Neural crest cell (in vitro differentiated cells): ENCODE results near the gene FCN1. TPM values are rescaled to one million over a fixed set of nuclear protein-coding genes. Genes with fewer than 3 reads are reported as not detected.

Experiments used
- DNase-seq: peaks from one replicate; pipeline ENCODE4 v3.0.0; 2021; ENCODE audit warnings: low read depth, mixed read lengths, low spot score
- H3K27ac Mint-ChIP-seq: one replicate; pipeline ENCODE4 v1.8.0; 2021; ENCODE audit warnings: mild to moderate bottlenecking, mixed read lengths; ENCODE audit not compliant: unreplicated experiment
- H3K27me3 Mint-ChIP-seq: 2 replicates; pipeline ENCODE4 v1.8.0; 2021; ENCODE audit warnings: low read depth, mild to moderate bottlenecking, mixed read lengths
- H3K36me3 Mint-ChIP-seq: 2 replicates; pipeline ENCODE4 v1.8.0; 2021; ENCODE audit warnings: low read depth, mild to moderate bottlenecking, mixed read lengths
- H3K4me1 Mint-ChIP-seq: 2 replicates; pipeline ENCODE4 v1.8.0; 2021; ENCODE audit warnings: mixed read lengths
- H3K4me3 Mint-ChIP-seq: one replicate; pipeline ENCODE4 v1.8.0; 2021; ENCODE audit warnings: mild to moderate bottlenecking, mixed read lengths
- H3K9me3 Mint-ChIP-seq: 2 replicates; pipeline ENCODE4 v1.8.0; 2021; ENCODE audit warnings: mixed read lengths
- total RNA-seq: library from RNA; stranded (reverse); gene quantifications from 2 replicates; pipeline ENCODE4 v1.2.1, GENCODE V29; 2021
- TF ChIP-seq, protein P1 (sequence below): fragments of 200-600 bp; sonication (generic); conservative IDR thresholded peaks from 2 replicates; pipeline ENCODE4 v1.5.0; 2021; ENCODE audit warnings: antibody characterized with exemption, mild to moderate bottlenecking

The FCN1 gene
- total RNA-seq, 1 donor from 2014 or later = not detected

DNA sequence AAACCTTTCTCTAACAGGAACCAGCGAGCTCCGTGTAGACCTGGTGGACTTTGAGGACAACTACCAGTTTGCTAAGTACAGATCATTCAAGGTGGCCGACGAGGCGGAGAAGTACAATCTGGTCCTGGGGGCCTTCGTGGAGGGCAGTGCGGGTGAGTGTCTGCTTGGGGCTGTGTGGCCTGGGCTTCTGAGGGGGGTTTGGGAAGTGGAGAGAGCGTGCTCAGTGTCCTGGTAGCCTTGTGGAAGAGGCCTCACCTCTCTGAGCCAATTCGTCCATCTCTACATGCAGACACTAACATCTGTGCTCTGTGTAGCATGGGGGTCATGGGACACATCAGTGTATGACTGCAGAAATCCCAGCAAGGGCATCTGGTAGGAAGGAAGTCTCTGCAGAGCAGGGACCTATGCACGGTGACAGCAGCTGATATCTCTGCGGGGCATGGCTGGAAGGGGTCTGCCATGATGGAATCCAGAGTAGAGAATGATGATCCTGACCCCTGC lies 31.2 kb downstream of the FCN1 start:
- H3K4me1 Mint-ChIP-seq = no peaks in the 10 kb centered on the region
- H3K4me3 Mint-ChIP-seq = no peak overlapping the region
- DNase-seq = no peak
- H3K9me3 Mint-ChIP-seq = no peaks in the 10 kb centered on the region
- no peaks in the 10 kb centered on the region for H3K27me3 Mint-ChIP-seq
- peak overlapping the region; percentile 94 for H3K27ac Mint-ChIP-seq
- TF ChIP-seq, protein P1, sequence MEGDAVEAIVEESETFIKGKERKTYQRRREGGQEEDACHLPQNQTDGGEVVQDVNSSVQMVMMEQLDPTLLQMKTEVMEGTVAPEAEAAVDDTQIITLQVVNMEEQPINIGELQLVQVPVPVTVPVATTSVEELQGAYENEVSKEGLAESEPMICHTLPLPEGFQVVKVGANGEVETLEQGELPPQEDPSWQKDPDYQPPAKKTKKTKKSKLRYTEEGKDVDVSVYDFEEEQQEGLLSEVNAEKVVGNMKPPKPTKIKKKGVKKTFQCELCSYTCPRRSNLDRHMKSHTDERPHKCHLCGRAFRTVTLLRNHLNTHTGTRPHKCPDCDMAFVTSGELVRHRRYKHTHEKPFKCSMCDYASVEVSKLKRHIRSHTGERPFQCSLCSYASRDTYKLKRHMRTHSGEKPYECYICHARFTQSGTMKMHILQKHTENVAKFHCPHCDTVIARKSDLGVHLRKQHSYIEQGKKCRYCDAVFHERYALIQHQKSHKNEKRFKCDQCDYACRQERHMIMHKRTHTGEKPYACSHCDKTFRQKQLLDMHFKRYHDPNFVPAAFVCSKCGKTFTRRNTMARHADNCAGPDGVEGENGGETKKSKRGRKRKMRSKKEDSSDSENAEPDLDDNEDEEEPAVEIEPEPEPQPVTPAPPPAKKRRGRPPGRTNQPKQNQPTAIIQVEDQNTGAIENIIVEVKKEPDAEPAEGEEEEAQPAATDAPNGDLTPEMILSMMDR = no peak
- H3K36me3 Mint-ChIP-seq = no peaks in the 10 kb centered on the region

DNA sequence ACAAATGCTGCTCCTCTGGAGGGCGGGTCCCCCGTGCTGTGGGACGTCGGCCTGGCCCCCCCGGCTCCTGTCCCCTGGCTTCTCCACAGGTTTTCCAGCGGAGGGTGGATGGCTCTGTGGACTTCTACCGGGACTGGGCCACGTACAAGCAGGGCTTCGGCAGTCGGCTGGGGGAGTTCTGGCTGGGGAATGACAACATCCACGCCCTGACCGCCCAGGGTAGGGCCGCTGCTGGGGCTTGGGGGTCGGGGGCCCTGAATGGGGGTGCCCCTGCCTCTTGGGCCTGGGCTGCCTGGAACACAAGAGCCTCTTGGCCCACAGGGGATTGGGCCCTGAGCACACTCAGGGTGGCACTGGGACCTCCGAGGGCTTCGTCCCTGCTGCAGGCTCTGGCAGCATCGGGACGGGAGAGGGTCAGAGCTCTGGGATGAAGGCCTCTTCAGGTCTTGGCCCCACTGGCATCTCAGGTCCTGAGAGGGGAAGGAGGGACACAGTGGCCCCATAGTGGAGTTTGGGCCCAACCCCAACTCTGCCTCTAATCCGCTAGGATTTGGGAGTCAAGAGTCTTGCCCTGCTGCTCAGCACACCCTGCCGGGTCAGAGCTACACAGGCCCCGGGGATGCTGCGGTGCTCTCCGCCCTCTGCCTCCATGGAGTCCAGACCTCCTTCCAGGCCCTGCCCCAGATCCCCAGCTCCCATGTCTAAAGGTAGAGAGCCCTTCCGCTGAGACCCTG lies 31.9 kb downstream of the FCN1 start:
- Mint-ChIP-seq H3K27me3 (no peaks in the 10 kb centered on the region), H3K9me3 (no peaks in the 10 kb centered on the region), H3K4me3 (no peak overlapping the region), H3K36me3 (no peaks in the 10 kb centered on the region), H3K27ac (peak overlapping the region; percentile 94), H3K4me1 (no peaks in the 10 kb centered on the region)
- TF ChIP-seq, protein P1 = no peak
- no peak for DNase-seq

DNA sequence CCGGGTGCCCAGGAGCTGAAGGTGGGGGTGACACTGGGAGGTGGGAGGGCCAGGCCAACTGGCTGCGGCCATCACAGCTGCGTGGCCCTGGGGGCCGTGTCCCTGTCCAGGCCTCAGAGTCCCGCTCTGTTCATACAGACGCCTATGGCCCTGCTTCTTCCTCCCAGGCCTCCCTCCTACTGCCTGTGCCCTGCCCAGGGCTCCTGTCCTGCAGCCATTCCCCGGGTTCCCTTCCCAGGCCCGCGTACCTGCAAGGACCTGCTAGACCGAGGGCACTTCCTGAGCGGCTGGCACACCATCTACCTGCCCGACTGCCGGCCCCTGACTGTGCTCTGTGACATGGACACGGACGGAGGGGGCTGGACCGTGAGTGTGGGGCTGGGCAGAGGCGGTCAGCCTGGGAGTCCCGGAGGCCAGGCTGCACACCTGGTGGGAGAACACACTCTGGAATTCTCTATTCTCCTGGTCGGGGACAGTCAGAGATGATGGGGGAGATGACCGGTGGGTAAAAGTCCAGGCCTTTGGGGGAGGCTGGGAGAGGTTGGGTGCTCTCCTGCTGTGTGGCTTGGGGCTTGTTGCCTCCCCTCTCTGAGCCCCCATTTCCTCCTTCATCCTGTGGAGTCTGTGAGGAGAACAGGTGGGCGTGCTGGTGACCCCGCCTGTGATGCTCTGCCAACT lies 32.6 kb downstream of the FCN1 start:
- H3K4me1 Mint-ChIP-seq = no peaks in the 10 kb centered on the region
- H3K27me3 Mint-ChIP-seq = no peaks in the 10 kb centered on the region
- no peaks in the 10 kb centered on the region for H3K9me3 Mint-ChIP-seq
- DNase-seq = no peak
- H3K27ac Mint-ChIP-seq = no peak overlapping the region
- H3K36me3 Mint-ChIP-seq = no peaks in the 10 kb centered on the region
- no peak overlapping the region for H3K4me3 Mint-ChIP-seq
- TF ChIP-seq, protein P1 = no peak

DNA sequence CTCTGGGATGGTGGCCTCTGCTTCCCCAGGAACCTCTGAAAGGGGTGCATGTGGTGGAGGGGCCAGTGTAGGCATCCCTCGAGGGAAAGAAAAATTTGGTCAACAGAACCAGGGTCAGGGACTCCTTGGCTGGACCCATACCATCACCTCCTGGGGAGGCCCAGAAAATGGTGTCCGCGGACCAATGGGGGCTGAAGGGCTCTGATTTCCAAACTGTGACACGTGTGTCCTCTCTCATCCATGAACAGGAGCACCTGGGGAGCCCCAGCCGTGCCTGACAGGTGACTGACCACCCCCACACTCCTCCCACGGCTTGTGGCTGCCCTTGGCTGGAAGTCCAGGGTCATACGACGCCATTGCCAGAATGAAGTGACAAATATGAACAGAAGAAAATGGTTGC lies 33.2 kb downstream of the FCN1 start:
- no peaks in the 10 kb centered on the region for H3K9me3 Mint-ChIP-seq
- no peaks in the 10 kb centered on the region for H3K4me1 Mint-ChIP-seq
- H3K27me3 Mint-ChIP-seq = no peaks in the 10 kb centered on the region
- DNase-seq = no peak
- TF ChIP-seq, protein P1 = no peak
- H3K4me3 Mint-ChIP-seq = no peak overlapping the region
- H3K36me3 Mint-ChIP-seq = no peaks in the 10 kb centered on the region
- no peak overlapping the region for H3K27ac Mint-ChIP-seq

DNA sequence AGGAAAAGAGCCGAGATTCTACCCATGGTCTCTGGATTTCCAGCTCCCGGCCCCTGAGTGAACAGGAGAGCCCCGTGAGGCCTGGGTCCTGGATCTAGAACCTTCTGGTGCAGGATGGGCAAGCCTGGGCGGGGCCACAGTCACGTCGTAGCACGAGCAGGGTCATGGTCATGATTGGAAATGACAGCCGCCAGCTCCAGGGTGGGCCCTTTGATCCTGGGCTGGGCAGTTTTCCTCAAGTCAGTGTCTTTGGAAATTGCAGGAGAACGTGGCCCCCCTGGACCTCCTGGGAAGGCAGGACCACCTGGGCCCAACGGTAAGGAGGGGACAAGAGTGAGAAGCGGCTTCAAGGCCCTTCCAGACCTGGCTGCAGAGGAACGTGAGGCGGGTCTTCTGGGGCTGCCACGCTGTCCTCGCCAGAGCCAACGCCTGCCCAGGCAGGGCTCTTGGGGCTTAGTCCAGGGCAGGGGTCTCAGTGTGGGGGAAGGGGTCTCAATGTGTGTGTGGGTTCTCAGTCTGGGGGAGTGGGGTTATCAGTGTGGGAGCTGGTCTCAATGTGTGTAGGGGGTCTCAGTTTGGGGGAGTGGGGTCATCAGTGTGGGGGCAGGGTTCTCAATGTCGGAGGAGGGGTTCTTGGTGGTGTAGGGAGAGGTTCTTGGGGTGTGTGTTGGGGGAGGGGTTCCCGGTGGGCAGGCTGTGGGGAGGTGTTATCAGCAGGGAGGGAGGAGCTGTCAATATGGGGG lies 34.5 kb downstream of the FCN1 start:
- no peak for DNase-seq
- Mint-ChIP-seq H3K27me3 (no peaks in the 10 kb centered on the region), H3K36me3 (no peaks in the 10 kb centered on the region), H3K27ac (peak overlapping the region; percentile 62), H3K4me3 (no peak overlapping the region), H3K9me3 (no peaks in the 10 kb centered on the region), H3K4me1 (no peaks in the 10 kb centered on the region)
- TF ChIP-seq, protein P1 = no peak
